IPS-18c (cell line): ENCODE measurements around the gene POLR2L.
A peak's percentile ranks its signal among the peaks of the same experiment; 100 is the strongest.

Source experiments
- H3K4me3 ChIP-seq: 2 replicates; pipeline ENCODE4 v1.7.0; 2013; ENCODE audit warnings: low read depth, mild to moderate bottlenecking, low read length, moderate library complexity; ENCODE audit not compliant: insufficient read depth
- H3K9me3 ChIP-seq: one replicate; pipeline ENCODE4 v1.6.1; 2013; ENCODE audit warnings: mild to moderate bottlenecking, low read length, moderate library complexity; ENCODE audit not compliant: control insufficient read depth, insufficient read depth

POLR2L gene

DNA sequence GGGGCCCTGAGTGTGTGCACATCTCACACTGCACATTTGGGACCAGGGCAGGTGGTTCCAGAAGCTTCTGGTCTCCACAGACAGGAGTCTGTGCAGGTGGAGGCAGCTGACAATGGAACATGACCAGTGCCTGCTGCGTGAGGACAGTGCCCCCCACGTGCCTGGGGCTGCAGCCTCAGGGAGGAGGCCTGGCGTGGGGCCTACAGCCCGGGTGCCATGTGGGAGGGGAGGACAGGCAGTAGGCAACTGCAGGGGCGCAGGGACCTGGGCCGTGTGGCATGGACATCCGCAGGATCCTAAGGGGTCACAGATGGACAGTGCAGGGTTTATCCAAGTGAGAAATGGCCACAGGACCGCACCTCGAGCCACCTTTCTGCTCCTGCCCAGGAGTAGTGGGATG, 29.1 kb upstream of the POLR2L start:
- no peaks in the 10 kb centered on the region for H3K9me3 ChIP-seq
- no peak overlapping the region for H3K4me3 ChIP-seq

DNA sequence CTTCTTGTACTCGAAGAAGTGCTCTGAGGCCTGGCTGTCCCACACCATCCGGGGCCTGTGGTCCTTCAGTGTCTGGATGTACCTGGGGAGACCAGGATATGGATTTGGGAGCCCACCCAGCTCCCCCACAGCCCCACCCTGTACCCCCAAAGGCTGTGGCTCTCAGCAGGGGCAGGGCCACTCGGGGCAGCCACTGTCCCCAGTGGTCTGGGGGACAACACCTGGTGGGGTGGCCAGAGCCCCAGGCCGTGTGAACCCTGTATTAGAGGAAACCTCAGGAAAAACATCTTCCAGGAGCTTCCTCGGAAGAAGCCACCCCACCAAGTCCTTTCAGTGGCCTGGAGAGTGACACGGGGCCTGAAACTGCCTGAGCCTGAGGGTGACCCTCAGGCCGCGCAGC, 28.1 kb upstream of the POLR2L start:
- H3K9me3 ChIP-seq: no peaks in the 10 kb centered on the region
- no peak overlapping the region for H3K4me3 ChIP-seq

GRCh38 chr11:870127-870413, 27.7 kb upstream of the POLR2L start:
- no peak overlapping the region for H3K4me3 ChIP-seq
- no peaks in the 10 kb centered on the region for H3K9me3 ChIP-seq

GRCh38 chr11:869399-870126, 27.2 kb upstream of the POLR2L start:
- no peaks in the 10 kb centered on the region for H3K9me3 ChIP-seq
- H3K4me3 ChIP-seq: no peak overlapping the region

GRCh38 chr11:868802-869201, 26.5 kb upstream of the POLR2L start:
- no peak overlapping the region for H3K4me3 ChIP-seq
- no peaks in the 10 kb centered on the region for H3K9me3 ChIP-seq

DNA sequence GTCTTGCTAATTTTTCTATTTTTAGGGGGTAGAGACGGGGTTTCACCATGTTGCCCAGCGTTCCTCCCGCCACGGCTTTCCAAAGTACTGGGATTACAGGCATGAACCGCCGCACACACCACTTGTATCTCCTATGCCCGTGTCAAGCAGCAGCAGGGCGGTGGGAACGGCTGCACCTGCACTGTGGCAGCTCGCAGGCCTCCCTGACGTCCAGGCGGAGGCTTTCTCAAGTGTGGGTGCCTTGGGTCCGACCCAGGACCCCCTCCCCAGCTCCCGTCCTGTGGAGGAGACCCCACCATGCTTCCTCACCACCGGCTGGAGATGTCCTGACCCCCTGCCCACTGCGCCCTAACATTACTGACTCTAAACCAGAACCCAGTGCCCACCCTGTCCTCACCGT, 26.1 kb upstream of the POLR2L start:
- no peak overlapping the region for H3K4me3 ChIP-seq
- H3K9me3 ChIP-seq: no peaks in the 10 kb centered on the region

- no peak overlapping the region for H3K4me3 ChIP-seq
- no peaks in the 10 kb centered on the region for H3K9me3 ChIP-seq
These were observed 25.6 kb upstream of the POLR2L start for GRCh38 chr11:867856-868358.

DNA sequence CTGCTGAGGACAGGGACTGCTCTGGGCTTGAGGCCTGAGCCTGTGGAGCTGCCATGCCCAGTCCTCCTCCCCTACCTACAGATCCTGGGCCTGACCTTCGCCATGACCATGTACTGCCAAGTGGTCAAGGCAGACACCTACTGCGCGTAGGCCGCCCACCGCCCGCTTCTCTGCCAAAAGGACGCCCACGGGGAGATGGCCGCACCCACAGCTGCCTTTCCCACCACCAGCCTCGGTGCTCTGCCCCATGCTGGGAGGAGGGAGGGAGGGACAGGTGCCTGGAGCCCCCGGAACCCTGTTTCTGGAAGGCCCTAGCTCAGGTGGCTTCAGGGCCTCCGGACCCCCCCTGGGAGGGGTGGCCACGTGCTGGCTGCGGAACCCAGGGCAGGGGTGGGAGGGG, 24.2 kb upstream of the POLR2L start:
- H3K9me3 ChIP-seq: no peaks in the 10 kb centered on the region

DNA sequence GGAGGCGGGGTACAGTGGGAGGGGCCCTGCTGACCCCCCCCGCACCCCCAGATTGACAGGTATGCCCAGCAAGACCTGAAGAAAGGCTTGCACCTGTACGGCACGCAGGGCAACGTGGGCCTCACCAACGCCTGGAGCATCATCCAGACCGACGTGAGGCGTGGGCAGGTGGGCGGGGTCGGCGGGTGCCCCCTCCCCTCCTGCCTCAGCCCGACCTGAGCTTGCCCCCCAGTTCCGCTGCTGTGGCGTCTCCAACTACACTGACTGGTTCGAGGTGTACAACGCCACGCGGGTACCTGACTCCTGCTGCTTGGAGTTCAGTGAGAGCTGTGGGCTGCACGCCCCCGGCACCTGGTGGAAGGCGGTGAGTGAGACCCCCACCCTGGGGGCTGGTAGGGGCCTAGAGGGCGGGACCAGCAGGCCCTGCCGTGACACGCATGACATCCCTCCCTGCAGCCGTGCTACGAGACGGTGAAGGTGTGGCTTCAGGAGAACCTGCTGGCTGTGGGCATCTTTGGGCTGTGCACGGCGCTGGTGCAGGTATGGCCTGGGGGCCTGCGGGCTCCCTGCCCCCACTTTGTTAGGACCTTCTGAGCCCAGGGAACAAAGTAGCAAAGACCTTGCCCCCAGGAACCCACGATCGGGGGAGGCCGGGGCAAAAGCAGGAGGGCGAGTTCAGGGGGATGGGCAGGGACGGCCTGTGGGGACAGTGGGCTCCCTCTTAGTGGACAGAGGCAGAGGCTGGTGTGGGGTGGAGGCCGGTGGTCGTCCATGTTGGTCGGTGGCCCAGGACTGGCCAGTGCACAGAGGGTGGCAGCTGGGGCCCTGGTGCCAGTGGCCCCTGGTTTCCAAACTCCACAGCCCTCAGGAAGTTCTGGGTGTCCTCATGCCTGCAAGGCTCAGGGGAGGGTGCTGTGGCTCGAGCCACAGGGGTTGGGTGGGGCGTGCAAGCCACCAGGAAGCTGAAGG, 23.4 kb upstream of the POLR2L start:
- H3K4me3 ChIP-seq: no peak overlapping the region
- no peaks in the 10 kb centered on the region for H3K9me3 ChIP-seq

More for the DNA sequence above, 24.2 kb upstream of the POLR2L start:
- H3K4me3 ChIP-seq: no peak overlapping the region

DNA sequence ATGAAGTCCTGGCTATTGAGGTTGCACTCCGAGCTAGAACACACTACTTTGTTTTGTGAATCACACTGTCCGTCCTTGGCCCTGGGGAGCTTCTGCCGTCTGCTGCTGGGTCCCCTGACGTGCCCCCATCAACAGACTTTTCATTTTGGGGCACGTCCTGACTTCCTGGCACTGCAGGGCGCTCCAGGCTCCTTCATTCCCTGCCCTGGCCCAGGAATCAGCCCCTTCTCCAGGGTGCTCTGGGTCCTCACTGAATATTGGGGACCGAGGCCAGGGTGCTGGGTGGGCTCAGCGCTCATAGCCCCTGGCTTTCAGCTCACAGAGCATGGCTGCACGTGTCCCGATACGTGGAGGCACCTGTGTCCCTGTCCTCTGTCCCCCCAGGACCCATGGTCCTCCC, 22.6 kb upstream of the POLR2L start:
- H3K4me3 ChIP-seq: no peak overlapping the region
- no peaks in the 10 kb centered on the region for H3K9me3 ChIP-seq

DNA sequence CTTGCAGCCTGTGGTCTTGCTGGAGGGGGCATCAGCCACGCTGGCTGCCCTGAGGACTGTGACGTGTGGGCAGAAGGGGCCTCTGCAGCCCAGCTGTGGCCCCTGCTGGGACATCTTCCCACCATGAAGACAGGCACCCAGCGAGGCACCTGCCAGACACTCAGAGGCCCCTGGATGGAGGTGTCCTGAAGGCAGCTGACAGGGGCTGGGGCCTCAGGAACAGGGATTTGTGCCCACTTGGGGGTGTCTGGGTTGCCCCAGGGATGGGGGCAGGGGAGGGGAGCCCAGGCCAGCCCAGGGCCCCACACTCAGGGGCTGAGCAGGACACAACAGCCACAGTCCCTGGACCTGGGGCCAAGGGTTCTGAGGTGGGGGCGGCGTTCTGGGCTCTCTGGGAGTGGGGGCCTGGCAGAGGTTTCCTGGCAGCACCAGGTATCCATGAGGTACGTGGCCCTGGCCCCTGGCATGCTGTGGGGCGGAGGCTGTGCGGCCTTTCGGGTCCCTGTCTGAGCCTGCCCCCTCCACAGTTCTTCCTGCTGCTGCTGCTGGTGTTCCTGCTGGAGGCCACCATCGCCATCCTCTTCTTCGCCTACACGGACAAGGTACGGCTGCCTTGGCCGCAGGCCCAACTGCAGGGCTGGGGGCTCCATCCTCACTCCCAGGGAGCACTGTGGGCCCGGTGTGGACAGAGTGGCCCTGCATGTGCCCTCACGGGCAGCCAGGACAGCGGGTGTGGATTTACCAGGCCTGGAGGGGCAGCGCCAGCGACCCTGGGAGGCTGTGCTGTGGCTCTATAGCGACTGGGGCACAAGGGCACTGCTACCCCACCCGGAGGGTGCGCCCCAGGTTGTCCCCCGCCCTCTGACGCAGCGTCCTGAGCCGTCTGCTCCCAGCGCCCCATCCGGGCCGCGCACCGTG, 21.8 kb upstream of the POLR2L start:
- Histone ChIP-seq H3K9me3 (no peaks in the 10 kb centered on the region), H3K4me3 (no peak overlapping the region; the same call in 1 of the 2 replicates)

GRCh38 chr11:863023-863909, 20.9 kb upstream of the POLR2L start:
- Histone ChIP-seq H3K4me3 (peak overlapping the region; percentile 47), H3K9me3 (no peaks in the 10 kb centered on the region)

DNA sequence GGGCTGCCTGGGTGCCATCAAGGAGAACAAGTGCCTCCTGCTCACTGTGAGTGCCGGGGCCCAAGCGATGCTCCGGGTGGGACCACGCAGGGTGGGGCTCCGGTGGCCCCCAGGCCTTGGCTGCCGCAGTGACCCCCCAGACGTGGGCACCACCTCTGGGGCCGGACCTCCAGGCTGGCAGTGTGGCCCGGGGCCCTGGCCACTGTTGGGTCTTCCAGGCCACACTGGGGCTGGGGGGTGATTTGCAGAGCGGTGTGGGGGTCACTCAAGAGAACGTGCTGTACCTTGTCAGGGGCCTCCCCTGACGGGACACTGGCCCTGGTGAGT, 20.3 kb upstream of the POLR2L start:
- peak overlapping the region; percentile 47; the same call in 1 of the 2 replicates for H3K4me3 ChIP-seq
- no peaks in the 10 kb centered on the region for H3K9me3 ChIP-seq

- Histone ChIP-seq H3K9me3 (no peaks in the 10 kb centered on the region), H3K4me3 (peak overlapping the region; percentile 47)
These were observed 19.8 kb upstream of the POLR2L start for GRCh38 chr11:862081-862661.

- H3K4me3 ChIP-seq: no peak overlapping the region
- no peaks in the 10 kb centered on the region for H3K9me3 ChIP-seq
These were observed 18.8 kb upstream of the POLR2L start for GRCh38 chr11:861105-861479.
